H7 (cell line): Measurements from ENCODE around the gene ZNF324B. TPM values are rescaled to one million over a fixed set of nuclear protein-coding genes. Genes with fewer than 3 reads are reported as not detected.
"Not testable (repeated sequence)": the region's sequence is repeated elsewhere in the genome, so short reads cannot be mapped to it uniquely, and the experiment has no call there.

Experiments
- DNase-seq: peaks from one replicate; pipeline ENCODE4 v3.0.0; 2012
- H3K27me3 ChIP-seq: 2 replicates; pipeline ENCODE4 v1.6.0; 2011; ENCODE audit warnings: mild to moderate bottlenecking, low read length; ENCODE audit not compliant: control insufficient read depth, insufficient read depth
- H3K36me3 ChIP-seq: replicated peaks from 2 replicates; pipeline ENCODE4 v1.5.1; 2011; ENCODE audit warnings: low read length; ENCODE audit not compliant: control insufficient read depth, insufficient read depth
- H3K4me3 ChIP-seq: 2 replicates; pipeline ENCODE4 v1.5.1; 2011; ENCODE audit warnings: low read depth, mild to moderate bottlenecking, control low read depth, low read length, moderate library complexity; ENCODE audit not compliant: insufficient read depth
- total RNA-seq: library from RNA; depleted of rRNA; stranded (reverse); fragments of >200 nt; shearing (Covaris generic); gene quantifications from 2 replicates; pipeline ENCODE4 v1.2.3, GENCODE V29; 2014

The ZNF324B gene
- total RNA-seq, 1 experiment from 2014 or later = 4.7 TPM

DNA sequence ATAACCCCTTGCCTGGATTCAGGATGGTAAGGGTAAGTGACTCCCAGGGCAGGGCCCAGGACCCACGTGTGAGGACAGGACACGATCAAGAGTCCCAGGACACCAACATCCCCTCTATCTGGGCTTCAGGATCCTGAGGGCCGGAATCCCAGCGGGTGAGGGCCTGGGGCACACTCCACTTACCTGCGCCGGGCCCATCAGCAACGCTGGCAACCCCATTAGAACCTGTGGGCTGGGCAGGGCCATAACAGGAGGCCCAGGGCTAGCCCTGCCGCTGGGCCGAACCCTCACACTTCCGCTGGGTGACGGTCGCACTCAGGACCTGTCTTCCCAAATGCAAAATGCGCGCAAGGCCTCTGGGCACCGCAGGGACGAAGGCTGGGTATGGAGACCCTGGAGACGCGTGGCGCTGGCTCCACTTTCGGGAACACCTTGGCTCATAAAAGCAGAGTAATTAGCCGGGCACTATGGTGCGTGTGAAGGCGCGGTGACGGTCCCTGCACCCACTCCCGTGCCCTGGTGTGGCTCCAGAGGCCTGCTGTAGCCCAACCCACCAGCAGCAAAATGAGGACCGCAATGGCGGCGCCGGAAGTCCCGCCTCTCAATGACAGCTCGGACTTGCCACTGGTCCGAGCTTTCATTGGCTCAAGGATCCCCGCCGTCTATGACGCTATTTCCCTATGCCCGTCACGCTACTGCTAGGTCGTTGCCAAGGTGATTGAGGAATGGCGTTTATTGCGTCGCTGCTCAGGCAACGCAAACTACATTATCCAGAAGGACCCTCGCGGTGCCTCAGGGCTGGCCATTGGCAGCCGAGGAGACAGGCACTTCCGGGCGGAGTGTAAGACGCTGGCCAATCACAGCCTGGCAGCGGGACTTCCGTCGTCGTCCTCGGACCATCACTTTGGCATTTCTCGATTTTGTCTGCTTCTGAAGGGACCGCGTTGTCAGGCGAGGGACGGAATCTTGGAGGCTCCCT is 11.6 kb upstream of the ZNF324B start, which contains the start of gene ZNF132:
ZNF132 (minus strand) TSS at position 578 of the 979 bp plus-strand sequence; CDS start at position 246, 332 bp downstream.
- no peaks in the 10 kb centered on the region; the same call in 1 of the 2 replicates for H3K36me3 ChIP-seq
- H3K27me3 ChIP-seq = peaks cover 2% of the 10 kb centered on the region
- H3K4me3 ChIP-seq = peak within 1 kb of the TSS; percentile 67

DNA sequence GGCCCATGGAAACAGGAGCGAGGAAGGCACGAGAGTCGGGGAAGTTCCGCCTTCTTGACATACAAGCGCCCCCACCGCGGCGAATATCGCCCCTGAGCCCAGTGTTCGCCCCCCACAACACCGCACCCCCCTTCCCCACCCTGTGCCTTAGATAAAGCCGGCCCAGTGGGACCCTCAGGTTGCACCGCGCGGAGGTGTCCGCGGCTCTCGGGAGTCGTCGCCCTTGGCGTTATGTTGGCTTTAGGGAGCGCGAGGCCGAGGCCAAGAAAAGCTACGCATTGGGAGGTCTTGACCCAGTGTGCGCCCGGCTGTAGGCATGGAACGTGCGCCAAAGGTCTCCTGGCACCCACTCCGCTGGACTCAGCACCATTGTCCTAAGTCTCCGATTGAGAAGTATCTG is 10.9 kb upstream of the ZNF324B start:
- DNase-seq = peak; percentile 35
- Histone ChIP-seq H3K27me3 (peaks cover 2% of the 10 kb centered on the region), H3K36me3 (no peaks in the 10 kb centered on the region; the same call in 1 of the 2 replicates), H3K4me3 (peak overlapping the region; percentile 50)

More for the DNA sequence above, 11.6 kb upstream of the ZNF324B start, which contains the start of gene ZNF132:
- peak; percentile 38 for DNase-seq

DNA sequence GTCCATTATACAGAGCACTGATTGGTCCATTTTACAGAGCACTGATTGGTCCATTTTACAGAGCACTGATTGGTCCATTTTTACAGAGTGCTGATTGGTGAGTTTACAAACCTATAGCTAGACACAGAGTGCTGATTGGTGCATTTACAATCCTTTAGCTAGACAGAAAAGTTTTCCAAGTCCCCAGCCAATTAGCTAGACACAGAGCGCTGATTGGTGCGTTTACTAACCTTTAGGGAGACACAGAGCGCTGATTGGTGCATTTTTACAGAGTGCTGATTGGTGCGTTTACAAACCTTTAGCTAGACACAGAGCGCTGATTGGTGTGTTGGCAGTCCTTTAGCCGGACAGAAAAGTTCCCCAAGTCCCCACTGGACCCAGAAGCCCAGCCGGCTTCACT is 8.4 kb upstream of the ZNF324B start:
- H3K4me3 ChIP-seq, H3K27me3 ChIP-seq, DNase-seq, H3K36me3 ChIP-seq: not testable (repeated sequence)

DNA sequence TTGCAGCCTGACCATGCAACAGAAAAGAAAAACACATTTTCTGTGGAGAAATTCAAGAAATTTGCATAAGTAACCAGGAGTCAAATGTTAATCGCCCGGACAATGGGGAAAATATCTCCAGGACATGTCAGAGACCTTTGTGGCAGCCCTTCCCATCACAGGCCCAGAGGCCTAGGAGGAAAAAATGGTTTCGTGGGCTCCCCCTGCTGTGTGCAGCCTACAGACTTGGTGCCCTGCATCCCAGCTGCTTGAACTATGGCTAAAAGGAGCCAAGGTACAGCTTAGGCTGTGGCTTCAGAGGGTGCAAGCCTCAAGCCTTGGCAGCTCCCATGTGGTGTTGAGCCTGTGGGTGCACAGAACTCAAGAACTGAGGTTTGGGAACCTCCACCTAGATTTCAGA is 2.6 kb upstream of the ZNF324B start:
- H3K4me3 ChIP-seq, H3K36me3 ChIP-seq, DNase-seq: not testable (repeated sequence)
- H3K27me3 ChIP-seq = peaks cover 12% of the 10 kb centered on the region

DNA sequence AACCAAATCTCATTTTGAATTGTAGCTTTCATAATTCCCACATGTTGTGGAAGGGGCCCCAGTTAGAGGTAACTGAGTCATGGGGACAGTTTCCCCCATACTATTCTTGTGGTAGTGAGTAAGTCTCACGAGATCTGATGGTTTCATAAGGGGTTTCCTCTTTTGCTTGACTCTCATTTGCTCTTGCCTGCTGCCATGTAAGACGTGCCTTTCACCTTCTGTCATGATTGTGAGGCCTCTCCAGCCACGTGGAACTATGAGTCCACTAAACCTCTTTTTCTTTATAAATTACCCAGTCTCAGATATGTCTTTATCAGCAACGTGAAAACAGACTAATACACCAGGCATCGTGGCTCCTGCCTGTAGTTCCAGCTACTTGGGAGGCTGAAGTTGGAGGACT is 1.4 kb upstream of the ZNF324B start:
- not testable (repeated sequence) for H3K36me3 ChIP-seq, H3K4me3 ChIP-seq, DNase-seq
- H3K27me3 ChIP-seq = peaks cover 12% of the 10 kb centered on the region

DNA sequence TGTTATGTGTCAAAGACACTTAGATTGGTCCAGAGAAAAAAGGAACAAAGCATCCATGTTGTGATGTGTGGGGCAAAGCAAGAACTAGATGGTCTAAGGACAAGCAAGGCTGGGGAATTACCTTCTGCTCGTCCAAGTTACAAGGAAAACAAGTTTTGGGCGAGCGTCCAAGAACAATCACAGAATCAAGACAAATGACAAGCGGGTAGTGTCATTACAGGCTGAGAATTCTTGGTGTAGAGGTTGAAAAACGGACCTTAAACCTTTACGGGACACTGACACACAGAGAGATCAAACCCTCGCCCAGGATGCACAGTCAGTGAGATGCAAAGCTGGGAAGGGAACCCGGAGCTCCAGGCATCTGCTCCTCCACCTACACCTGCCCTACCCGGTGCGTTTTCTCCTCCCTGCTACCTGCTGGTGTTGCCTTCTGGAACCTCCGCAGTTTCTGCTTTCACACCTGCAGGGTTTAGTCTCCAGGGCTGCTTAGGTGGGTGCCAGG is 515 bp upstream of the ZNF324B start:
- Histone ChIP-seq H3K27me3 (peaks cover 12% of the 10 kb centered on the region), H3K36me3 (no peaks in the 10 kb centered on the region), H3K4me3 (peak overlapping the region; percentile 33)
- DNase-seq = no peak

DNA sequence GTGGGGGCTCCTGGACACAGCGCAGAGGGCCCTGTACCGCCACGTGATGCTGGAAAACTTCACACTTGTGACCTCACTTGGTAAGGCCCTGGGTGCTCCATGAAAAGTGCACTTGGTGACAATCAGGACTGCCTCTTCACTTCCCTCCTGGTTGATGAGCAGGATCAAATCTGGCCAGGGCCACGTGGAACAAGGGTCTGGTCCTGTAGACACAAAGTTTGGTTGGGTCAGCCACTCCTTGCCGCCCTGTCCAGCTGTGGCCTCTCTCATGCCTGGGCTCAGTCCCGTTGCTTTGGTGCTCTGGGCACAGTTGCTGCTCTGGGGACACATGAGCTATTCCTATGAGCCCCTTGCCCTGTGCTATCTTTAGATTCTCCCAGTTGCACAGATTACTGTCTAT is 2.3 kb downstream of the ZNF324B start:
- peaks cover 12% of the 10 kb centered on the region for H3K27me3 ChIP-seq
- DNase-seq = no peak
- H3K4me3 ChIP-seq = no peak overlapping the region
- H3K36me3 ChIP-seq = no peaks in the 10 kb centered on the region

DNA sequence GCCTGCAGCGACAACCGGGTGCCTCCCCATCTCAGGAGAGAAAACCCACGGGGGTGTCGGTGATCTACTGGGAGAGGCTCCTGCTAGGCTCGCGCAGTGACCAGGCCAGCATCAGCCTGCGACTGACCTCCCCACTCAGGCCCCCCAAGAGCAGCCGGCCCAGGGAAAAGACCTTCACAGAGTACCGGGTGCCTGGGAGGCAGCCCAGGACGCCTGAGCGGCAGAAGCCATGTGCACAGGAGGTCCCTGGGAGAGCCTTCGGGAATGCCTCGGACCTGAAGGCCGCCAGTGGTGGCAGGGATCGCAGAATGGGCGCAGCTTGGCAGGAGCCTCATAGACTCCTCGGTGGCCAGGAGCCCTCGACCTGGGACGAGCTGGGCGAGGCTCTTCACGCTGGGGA is 3.9 kb downstream of the ZNF324B start:
- no peak overlapping the region for H3K4me3 ChIP-seq
- DNase-seq = peak; percentile 40
- peaks cover 12% of the 10 kb centered on the region for H3K27me3 ChIP-seq
- no peaks in the 10 kb centered on the region for H3K36me3 ChIP-seq

DNA sequence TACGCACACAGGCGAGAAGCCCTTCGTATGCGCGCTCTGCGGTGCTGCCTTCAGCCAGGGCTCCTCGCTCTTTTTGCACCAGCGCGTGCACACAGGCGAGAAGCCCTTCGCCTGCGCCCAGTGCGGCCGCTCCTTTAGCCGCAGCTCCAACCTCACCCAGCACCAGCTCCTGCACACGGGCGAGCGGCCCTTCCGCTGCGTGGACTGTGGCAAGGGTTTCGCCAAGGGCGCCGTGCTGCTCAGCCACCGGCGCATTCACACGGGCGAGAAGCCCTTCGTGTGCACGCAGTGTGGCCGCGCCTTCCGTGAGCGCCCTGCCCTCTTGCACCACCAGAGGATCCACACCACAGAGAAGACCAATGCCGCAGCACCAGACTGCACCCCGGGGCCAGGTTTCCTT is 4.7 kb downstream of the ZNF324B start:
- peak; percentile 28 for DNase-seq
- Histone ChIP-seq H3K27me3 (peaks cover 4% of the 10 kb centered on the region), H3K36me3 (no peaks in the 10 kb centered on the region), H3K4me3 (no peak overlapping the region)

DNA sequence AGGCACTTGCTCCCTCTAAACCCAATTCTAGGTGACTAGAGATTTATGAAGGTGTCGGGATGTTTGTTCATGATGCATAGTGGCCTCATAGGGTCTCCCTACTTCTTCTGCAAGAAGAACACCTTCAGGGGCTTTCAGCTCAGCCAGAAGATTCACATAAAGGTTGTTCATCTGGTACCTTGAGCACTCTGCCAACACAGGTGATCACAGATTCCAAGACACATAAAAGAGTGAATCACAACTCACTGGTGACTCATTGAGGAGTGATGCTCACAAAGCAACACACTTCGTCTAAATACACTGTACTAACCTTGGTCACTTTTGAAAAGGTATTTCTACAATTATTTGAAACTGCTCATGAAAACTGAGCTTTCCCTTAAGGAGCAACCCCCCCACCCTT is 8.6 kb downstream of the ZNF324B start:
- H3K27me3 ChIP-seq = no peaks in the 10 kb centered on the region
- no peak for DNase-seq
- H3K36me3 ChIP-seq = no peaks in the 10 kb centered on the region
- no peak overlapping the region for H3K4me3 ChIP-seq

DNA sequence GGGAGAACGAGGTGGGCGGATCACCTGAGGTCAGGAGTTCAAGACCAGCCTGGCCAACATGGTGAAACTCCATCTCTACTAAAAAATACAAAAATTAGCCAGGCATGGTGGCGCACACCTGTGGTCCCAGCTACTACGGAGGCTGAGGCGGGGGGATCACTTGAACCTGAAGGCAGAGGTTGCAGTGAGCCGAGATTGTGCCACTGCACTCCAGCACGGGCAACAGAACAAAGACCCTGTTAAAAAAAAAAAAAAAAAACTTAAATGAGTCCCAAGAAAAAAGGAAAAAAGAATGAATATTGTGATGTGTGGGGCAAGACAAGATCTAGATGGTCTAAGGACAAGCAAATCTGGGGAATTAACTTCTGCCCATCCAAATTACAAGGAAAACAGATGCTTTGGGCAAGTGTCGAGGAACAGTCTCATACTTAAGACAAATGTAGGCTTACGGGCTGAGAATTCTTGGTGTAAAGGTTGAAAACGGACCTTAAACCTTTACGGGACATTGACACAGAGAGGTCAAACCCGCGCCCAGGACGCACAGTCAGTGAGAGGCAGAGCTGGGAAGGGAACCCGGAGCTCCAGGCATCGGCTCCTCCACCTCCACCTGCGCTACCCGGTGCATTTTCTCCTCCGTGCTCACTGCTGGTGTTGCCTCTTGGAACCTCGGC is 14.8 kb downstream of the ZNF324B start:
- H3K27me3 ChIP-seq = peaks cover 4% of the 10 kb centered on the region; the same call in 1 of the 2 replicates
- H3K4me3 ChIP-seq = peak overlapping the region; percentile 48
- no peaks in the 10 kb centered on the region for H3K36me3 ChIP-seq
- peak; percentile 27 for DNase-seq

DNA sequence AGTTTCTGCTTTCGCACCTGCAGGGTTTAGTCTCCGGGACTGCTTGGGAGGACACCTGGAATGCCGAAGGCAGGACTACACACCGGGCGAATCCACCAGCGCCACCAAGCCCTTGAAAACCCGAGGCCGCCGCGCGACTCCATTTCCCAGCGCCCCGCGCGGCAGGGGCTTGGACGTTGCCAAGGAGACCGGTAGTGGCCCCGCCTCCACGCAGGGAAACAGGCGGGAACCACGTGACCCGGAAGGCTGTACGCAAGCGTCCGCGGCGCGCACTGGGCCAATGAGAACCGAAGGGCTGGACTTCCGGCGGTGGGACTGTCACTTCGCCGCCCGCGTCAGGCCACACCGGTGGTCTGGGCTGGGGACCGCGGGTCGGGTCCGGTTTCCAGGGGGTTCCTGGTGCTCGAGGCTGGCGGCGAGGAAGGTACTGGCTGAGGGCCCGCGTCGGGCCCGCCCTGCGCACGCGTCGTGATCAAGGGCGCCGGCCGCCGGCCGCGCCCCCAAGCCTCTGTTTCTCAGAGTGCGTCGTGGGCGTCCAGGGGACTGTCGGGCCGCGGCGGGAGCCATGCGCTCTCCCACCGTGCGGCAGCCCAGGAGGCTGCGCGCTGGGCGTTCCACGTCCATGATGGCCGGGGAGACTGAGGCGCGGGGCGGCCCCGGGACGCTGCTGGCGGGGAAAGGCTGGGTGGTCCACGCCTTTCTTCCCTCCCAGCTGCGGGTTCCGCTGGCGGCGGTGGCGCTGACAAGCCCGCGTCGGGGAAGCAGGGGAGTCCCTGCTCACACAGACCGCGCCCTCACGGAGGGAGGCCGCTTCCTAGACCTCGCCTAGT is 15.6 kb downstream of the ZNF324B start, which contains the start of gene ZNF324:
ZNF324 (plus strand) TSS at position 321 of the 830 bp plus-strand sequence. CDS start 2,106 bp downstream, outside the sequence.
- Histone ChIP-seq H3K27me3 (peaks cover 4% of the 10 kb centered on the region; the same call in 1 of the 2 replicates), H3K36me3 (no peaks in the 10 kb centered on the region; the same call in 1 of the 2 replicates), H3K4me3 (peak within 1 kb of the TSS; percentile 85)
- DNase-seq = peak; percentile 99

DNA sequence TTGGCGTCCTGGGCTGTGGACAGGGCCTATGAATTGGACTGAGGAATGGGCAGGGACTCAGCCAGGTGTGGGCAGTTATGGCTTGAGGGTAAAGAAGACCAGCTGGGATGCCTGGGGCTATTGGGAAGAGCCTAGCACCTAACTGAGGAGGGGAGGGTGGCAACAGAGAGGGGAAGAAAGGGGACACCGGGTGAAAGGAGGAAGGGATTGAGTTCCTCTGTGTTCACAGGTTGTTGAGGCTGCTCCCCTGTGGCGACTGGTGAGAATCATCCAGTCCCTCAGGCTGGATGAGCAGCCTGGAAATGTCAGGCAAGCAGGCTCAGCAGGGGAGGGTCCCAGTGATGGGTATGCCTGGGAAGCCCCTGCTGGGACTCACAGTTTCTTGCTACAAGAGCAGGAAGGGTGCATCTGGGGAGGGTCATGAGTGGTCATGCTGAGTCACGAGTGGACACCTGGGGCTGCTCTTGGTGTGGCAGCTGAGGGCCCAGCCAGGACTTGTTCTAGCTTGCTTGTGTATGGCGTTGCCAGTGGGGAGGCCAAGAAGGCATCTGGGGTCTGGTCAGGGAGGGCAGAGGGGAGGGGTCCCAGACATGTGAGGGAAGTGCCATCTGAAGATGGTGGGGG is 16.9 kb downstream of the ZNF324B start:
- Histone ChIP-seq H3K27me3 (peaks cover 4% of the 10 kb centered on the region; the same call in 1 of the 2 replicates), H3K4me3 (no peak overlapping the region), H3K36me3 (no peaks in the 10 kb centered on the region; the same call in none of the 2 replicates)
- DNase-seq = peak; percentile 57
